ENCODE measurements around the gene SHTN1.

SHTN1 gene

DNA sequence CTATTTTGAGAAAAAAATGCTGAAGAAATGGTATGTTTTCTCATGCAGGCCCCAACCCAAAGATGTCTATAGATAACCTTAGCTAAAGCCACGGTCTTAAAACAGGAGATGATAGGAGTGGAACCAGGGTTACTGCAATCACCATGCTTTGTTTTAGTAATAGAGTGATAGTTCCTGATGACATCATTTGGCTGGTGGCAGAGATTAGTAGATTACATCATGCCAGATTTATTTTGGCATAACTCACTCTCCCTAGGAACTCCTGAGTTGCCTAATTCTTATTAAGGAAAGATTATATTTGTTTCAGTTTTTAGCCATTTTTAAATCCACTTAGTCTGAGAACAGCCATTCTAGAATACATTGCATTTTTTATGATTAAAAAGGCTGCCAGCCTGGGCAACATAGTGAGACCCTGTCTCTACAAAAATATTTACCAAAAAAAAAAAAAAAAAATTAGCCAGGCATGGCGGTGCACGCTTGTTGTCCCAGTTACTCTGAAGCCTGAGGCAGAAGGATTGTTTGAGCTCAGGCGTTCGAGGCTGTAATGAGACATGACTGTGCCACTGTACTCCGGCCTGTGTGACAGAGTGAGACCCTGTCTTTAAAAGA, 137.9 kb downstream of the SHTN1 start:
- ChIA-PET CTCF (interaction anchor here (0.6 kb wide), 2 partner anchors 14 to 549 kb away, joined by 3 read pairs; no protein-coding TSS in a partner anchor), POLR2A (interaction anchor here (1.2 kb wide), 1 partner anchor 300 kb away, joined by 3 read pairs; no protein-coding TSS in a partner anchor)
- no peak for DNase-seq (ENCODE audit: extremely low spot score)
- TF ChIP-seq SP1 (IDR thresholded peaks at IDR 0.05), result no peak
- no peak for TF ChIP-seq L3MBTL2 (conservative IDR thresholded peaks at IDR 0.05)
- TF ChIP-seq ELF4 (IDR thresholded peaks at IDR 0.05), result no peak
- TF ChIP-seq FOXK2 (IDR thresholded peaks at IDR 0.05), result no peak
- TF ChIP-seq CTBP1 (IDR thresholded peaks at IDR 0.05; ENCODE audit: borderline replicate concordance), result no peak
- TF ChIP-seq FOXA1 (IDR thresholded peaks at IDR 0.05), result no peak
- no peak for TF ChIP-seq BHLHE40 (IDR thresholded peaks at IDR 0.05; ENCODE audit: borderline replicate concordance)
- no peak for TF ChIP-seq ARNT (IDR thresholded peaks at IDR 0.05)
- TF ChIP-seq ZNF384 (IDR thresholded peaks at IDR 0.05), result no peak; the same call in 1 of the 2 replicates
- no peak for TF ChIP-seq NFRKB (IDR thresholded peaks at IDR 0.05)
- TF ChIP-seq, protein P1, sequence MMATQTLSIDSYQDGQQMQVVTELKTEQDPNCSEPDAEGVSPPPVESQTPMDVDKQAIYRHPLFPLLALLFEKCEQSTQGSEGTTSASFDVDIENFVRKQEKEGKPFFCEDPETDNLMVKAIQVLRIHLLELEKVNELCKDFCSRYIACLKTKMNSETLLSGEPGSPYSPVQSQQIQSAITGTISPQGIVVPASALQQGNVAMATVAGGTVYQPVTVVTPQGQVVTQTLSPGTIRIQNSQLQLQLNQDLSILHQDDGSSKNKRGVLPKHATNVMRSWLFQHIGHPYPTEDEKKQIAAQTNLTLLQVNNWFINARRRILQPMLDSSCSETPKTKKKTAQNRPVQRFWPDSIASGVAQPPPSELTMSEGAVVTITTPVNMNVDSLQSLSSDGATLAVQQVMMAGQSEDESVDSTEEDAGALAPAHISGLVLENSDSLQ (IDR thresholded peaks at IDR 0.05), result no peak
- no peak for TF ChIP-seq HDGF (IDR thresholded peaks at IDR 0.05; ENCODE audit: borderline replicate concordance)
- no peak for TF ChIP-seq TARDBP (IDR thresholded peaks at IDR 0.05)
- TF ChIP-seq SUZ12 (IDR thresholded peaks at IDR 0.05), result no peak
- no peak for TF ChIP-seq FOXM1 (IDR thresholded peaks at IDR 0.05; ENCODE audit: borderline replicate concordance)
- no peak for TF ChIP-seq LEF1 (IDR thresholded peaks at IDR 0.05; ENCODE audit: borderline replicate concordance)

DNA sequence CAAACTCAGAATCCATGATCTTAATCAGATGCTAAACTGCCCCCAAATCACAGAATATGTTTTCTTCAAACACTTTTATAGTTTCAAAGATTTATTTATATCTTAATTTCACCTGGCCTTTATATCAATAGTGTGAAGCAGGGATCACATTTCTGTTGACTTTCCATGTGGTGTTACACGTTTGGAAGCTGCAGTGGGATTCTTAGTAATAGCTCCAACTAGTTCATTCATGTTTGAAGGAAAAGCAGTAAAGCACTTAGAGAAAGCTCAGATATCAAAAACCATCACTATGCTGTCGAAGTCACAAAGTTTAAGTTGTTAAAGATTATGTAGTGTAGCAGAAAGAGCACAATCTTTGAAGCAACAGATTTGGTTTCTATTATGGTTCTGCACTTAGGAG, 138.9 kb downstream of the SHTN1 start:
- ChIA-PET CTCF (no interaction called here), POLR2A (interaction anchor here (1.2 kb wide), 1 partner anchor 301 kb away, joined by 3 read pairs; no protein-coding TSS in a partner anchor)
- DNase-seq (ENCODE audit: extremely low spot score), result no peak
- no peak for TF ChIP-seq NFRKB (IDR thresholded peaks at IDR 0.05)
- no peak for TF ChIP-seq FOXA1 (IDR thresholded peaks at IDR 0.05)

DNA sequence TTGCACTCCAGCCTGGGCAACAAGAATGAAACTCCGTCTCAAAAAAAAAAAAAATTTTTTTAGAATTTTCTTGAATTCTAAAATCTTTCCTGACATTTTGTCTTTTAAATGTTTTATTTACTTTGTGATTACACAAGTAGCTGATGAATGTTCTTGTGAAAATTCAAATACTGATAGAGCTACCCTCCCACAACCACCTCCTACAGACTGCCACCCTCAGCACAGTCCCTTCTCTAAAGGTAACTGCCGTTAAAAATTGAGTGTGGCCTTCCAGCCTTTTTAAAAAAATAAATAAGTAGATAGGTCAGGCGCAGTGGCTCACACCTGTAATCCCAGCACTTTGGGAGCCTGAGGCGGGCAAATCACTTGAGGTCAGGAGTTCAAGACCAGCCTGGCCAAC, 140.6 kb downstream of the SHTN1 start:
- TF ChIP-seq FOXK2 (IDR thresholded peaks at IDR 0.05) (no peak), CTBP1 (IDR thresholded peaks at IDR 0.05; ENCODE audit: borderline replicate concordance) (no peak), NFRKB (IDR thresholded peaks at IDR 0.05) (no peak), HDGF (IDR thresholded peaks at IDR 0.05; ENCODE audit: borderline replicate concordance) (no peak), SUZ12 (IDR thresholded peaks at IDR 0.05) (no peak), ELF4 (IDR thresholded peaks at IDR 0.05) (no peak), L3MBTL2 (conservative IDR thresholded peaks at IDR 0.05) (no peak), ARNT (IDR thresholded peaks at IDR 0.05) (no peak), FOXM1 (IDR thresholded peaks at IDR 0.05; ENCODE audit: borderline replicate concordance) (no peak), TARDBP (IDR thresholded peaks at IDR 0.05) (no peak), SP1 (IDR thresholded peaks at IDR 0.05) (no peak), ZNF384 (IDR thresholded peaks at IDR 0.05) (no peak), BHLHE40 (IDR thresholded peaks at IDR 0.05; ENCODE audit: borderline replicate concordance) (no peak), LEF1 (IDR thresholded peaks at IDR 0.05; ENCODE audit: borderline replicate concordance) (no peak), FOXA1 (IDR thresholded peaks at IDR 0.05) (no peak)
- TF ChIP-seq, protein P1 (IDR thresholded peaks at IDR 0.05), result no peak
- DNase-seq (ENCODE audit: extremely low spot score), result no peak
- ChIA-PET CTCF (interaction anchor here (0.7 kb wide), 1 partner anchor 67 kb away, joined by 3 read pairs; no protein-coding TSS in a partner anchor), POLR2A (no interaction called here)

DNA sequence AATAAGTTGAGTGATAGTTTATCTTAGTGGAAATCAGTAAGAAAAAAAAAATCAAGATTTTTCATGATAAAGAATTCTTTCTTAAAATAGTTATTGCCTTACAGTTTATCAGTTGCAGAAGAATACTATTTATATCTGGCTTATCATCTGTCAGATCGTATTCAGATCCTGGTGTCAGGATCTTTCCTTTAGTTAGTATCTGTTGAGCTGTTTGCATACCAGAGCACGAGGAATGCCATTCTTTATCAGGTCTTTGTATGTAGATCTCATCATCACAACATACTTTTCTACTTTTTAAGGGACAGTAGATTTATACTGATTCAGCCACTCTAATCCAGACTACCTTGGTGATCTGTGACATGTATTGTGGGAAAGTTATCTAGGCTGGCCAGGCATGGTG, 143.2 kb downstream of the SHTN1 start:
- CTCF ChIA-PET, result no interaction called here

DNA sequence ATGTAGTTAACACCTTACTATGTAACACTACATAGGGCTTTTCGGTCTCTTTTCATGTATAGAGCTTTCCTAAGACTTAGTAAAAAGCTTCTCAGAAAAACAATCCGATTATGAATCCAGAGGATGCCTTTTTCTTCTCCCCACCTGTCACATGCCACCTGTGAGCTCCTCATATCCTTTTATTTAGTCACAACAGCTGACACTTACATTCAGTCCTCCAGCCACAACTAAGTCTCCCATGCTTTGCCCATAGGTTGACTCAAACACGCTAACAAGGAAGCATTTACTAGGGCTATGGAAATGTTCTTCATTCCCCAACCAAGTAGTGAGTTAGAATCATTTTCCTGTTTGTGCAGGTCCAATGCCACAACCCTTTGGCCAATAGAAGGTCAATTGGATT, 147.8 kb downstream of the SHTN1 start:
- POLR2A ChIA-PET, result no interaction called here
- TF ChIP-seq ELF4 (IDR thresholded peaks at IDR 0.05) (no peak), FOXA1 (IDR thresholded peaks at IDR 0.05) (no peak), FOXK2 (IDR thresholded peaks at IDR 0.05) (no peak), HDGF (IDR thresholded peaks at IDR 0.05; ENCODE audit: borderline replicate concordance) (no peak), ZNF384 (IDR thresholded peaks at IDR 0.05) (no peak), ARNT (IDR thresholded peaks at IDR 0.05) (no peak), TARDBP (IDR thresholded peaks at IDR 0.05) (no peak)
- no peak for DNase-seq (ENCODE audit: extremely low spot score)
- CTCF ChIA-PET, result no interaction called here

More for the DNA sequence above, 143.2 kb downstream of the SHTN1 start:
- POLR2A ChIA-PET, result no interaction called here
- DNase-seq (ENCODE audit: extremely low spot score), result no peak
- no peak for TF ChIP-seq FOXM1 (IDR thresholded peaks at IDR 0.05; ENCODE audit: borderline replicate concordance)
- no peak for TF ChIP-seq ARNT (IDR thresholded peaks at IDR 0.05)
- TF ChIP-seq FOXK2 (IDR thresholded peaks at IDR 0.05), result no peak
- no peak for TF ChIP-seq FOXA1 (IDR thresholded peaks at IDR 0.05)
- TF ChIP-seq ZNF384 (IDR thresholded peaks at IDR 0.05), result no peak
- TF ChIP-seq NFRKB (IDR thresholded peaks at IDR 0.05), result no peak
- TF ChIP-seq, protein P1 (IDR thresholded peaks at IDR 0.05), result no peak
- no peak for TF ChIP-seq ELF4 (IDR thresholded peaks at IDR 0.05)
- no peak for TF ChIP-seq L3MBTL2 (conservative IDR thresholded peaks at IDR 0.05)
- TF ChIP-seq TARDBP (IDR thresholded peaks at IDR 0.05), result no peak
- no peak for TF ChIP-seq CTBP1 (IDR thresholded peaks at IDR 0.05; ENCODE audit: borderline replicate concordance)
- TF ChIP-seq BHLHE40 (IDR thresholded peaks at IDR 0.05; ENCODE audit: borderline replicate concordance), result no peak
- TF ChIP-seq SUZ12 (IDR thresholded peaks at IDR 0.05), result no peak
- no peak for TF ChIP-seq LEF1 (IDR thresholded peaks at IDR 0.05; ENCODE audit: borderline replicate concordance)
- no peak for TF ChIP-seq HDGF (IDR thresholded peaks at IDR 0.05; ENCODE audit: borderline replicate concordance)

DNA sequence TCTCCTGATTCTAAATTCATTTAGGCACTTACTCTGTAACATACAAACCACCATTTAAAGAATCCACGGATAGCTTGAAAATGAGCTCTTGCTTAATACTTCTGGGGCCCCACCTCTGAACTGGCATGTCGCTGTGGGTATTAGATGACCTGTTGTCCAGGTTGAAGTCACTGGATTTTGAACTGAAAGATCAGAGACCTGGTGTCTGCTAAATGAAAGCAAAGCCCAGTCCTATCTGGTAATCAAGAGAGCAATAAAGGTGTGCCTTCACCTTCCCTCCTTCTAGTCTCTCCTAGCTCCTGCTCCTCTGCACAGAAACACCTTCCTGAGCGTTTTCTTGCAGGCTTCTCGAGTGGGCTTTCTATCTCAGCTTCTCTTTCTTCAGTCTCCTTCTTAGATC, 151.3 kb downstream of the SHTN1 start:
- ChIA-PET CTCF (no interaction called here), POLR2A (no interaction called here)
- no peak for DNase-seq (ENCODE audit: extremely low spot score)
- TF ChIP-seq CTBP1 (IDR thresholded peaks at IDR 0.05; ENCODE audit: borderline replicate concordance) (no peak), TARDBP (IDR thresholded peaks at IDR 0.05) (no peak), ARNT (IDR thresholded peaks at IDR 0.05) (no peak)
